ENCODE measurements around the gene WWC1.

DNA sequence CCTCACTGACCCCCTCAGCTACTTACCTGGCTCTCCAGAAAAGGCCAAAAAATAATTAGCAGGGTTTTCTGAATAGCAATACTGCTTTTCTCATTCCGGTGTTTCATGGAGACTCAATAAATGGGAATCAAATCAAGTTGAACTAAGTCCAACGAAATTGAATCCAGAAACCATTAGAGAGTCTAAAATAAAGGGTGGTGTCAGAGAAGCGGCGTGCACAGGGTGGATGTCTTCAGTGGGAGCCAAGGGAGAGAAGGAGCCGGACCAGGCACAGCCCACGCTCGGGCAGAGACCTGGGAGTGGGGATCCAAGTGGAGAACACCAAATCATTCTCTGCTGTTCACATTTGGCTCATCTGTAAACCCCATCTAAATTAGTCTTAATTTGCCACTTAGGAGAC lies 40.2 kb upstream of the WWC1 start:
- TF ChIP-seq, protein P1, sequence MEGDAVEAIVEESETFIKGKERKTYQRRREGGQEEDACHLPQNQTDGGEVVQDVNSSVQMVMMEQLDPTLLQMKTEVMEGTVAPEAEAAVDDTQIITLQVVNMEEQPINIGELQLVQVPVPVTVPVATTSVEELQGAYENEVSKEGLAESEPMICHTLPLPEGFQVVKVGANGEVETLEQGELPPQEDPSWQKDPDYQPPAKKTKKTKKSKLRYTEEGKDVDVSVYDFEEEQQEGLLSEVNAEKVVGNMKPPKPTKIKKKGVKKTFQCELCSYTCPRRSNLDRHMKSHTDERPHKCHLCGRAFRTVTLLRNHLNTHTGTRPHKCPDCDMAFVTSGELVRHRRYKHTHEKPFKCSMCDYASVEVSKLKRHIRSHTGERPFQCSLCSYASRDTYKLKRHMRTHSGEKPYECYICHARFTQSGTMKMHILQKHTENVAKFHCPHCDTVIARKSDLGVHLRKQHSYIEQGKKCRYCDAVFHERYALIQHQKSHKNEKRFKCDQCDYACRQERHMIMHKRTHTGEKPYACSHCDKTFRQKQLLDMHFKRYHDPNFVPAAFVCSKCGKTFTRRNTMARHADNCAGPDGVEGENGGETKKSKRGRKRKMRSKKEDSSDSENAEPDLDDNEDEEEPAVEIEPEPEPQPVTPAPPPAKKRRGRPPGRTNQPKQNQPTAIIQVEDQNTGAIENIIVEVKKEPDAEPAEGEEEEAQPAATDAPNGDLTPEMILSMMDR (conservative IDR thresholded peaks at IDR 0.05; ENCODE audit: low read length) = no peak
- no peak for TF ChIP-seq EZH2phosphoT487 (IDR thresholded peaks at IDR 0.05; ENCODE audit: borderline replicate concordance, low read depth, low read length)
